Measurements from ENCODE around the gene KCNJ12.

GRCh38 chr17:21358682-21359482 is 17.3 kb upstream of the KCNJ12 start:
- no peak for TF ChIP-seq FOXA1 (IDR thresholded peaks at IDR 0.05)
- TF ChIP-seq SUZ12 (IDR thresholded peaks at IDR 0.05) = no peak
- no peak for TF ChIP-seq FOXK2 (IDR thresholded peaks at IDR 0.05)
- no peak for TF ChIP-seq FOXM1 (IDR thresholded peaks at IDR 0.05; ENCODE audit: borderline replicate concordance)
- TF ChIP-seq HDGF (IDR thresholded peaks at IDR 0.05; ENCODE audit: borderline replicate concordance) = no peak
- TF ChIP-seq ELF4 (IDR thresholded peaks at IDR 0.05) = no peak
- TF ChIP-seq SP1 (IDR thresholded peaks at IDR 0.05) = no peak
- no peak for TF ChIP-seq NFRKB (IDR thresholded peaks at IDR 0.05)
- no peak for TF ChIP-seq TARDBP (IDR thresholded peaks at IDR 0.05)
- no peak for TF ChIP-seq ARNT (IDR thresholded peaks at IDR 0.05)
- TF ChIP-seq L3MBTL2 (conservative IDR thresholded peaks at IDR 0.05) = no peak
- no peak for TF ChIP-seq CTBP1 (IDR thresholded peaks at IDR 0.05; ENCODE audit: borderline replicate concordance)
- no peak for TF ChIP-seq LEF1 (IDR thresholded peaks at IDR 0.05; ENCODE audit: borderline replicate concordance)
- TF ChIP-seq PKNOX1 (IDR thresholded peaks at IDR 0.05) = no peak

All from HEK293T (cell line).